ENCODE measurements around the gene EEFSEC.
A peak's percentile ranks its signal among the peaks of the same experiment; 100 is the strongest.

EEFSEC gene

GRCh38 chr3:128123156-128123537, 30.1 kb upstream of the EEFSEC start:
- TF ChIP-seq CTCF (IDR thresholded peaks at IDR 0.05) (no peak), ZFX (IDR thresholded peaks at IDR 0.05; ENCODE audit: borderline replicate concordance) (no peak)

GRCh38 chr3:128123538-128124368, 29.5 kb upstream of the EEFSEC start, which contains the start of gene RUVBL1:
Gene RUVBL1, minus strand, starts transcription at chr3:128123812. Its CDS starts 88 bp downstream, at chr3:128123724.
- TF ChIP-seq ZFX (IDR thresholded peaks at IDR 0.05; ENCODE audit: borderline replicate concordance), result no peak
- no peak for TF ChIP-seq CTCF (IDR thresholded peaks at IDR 0.05)
- peak within 1 kb of the TSS; percentile 80 for H3K27ac ChIP-seq

More at GRCh38 chr3:128123156-128123537, 30.1 kb upstream of the EEFSEC start:
- H3K27ac ChIP-seq, result peak overlapping the region; percentile 80

GRCh38 chr3:128127236-128127635, 26.0 kb upstream of the EEFSEC start:
- no peak overlapping the region for H3K27ac ChIP-seq
- TF ChIP-seq CTCF (IDR thresholded peaks at IDR 0.05) (no peak), ZFX (IDR thresholded peaks at IDR 0.05; ENCODE audit: borderline replicate concordance) (no peak)

GRCh38 chr3:128128251-128128650, 25.0 kb upstream of the EEFSEC start:
- TF ChIP-seq CTCF (IDR thresholded peaks at IDR 0.05) (no peak), ZFX (IDR thresholded peaks at IDR 0.05; ENCODE audit: borderline replicate concordance) (no peak)
- H3K27ac ChIP-seq, result no peak overlapping the region

GRCh38 chr3:128131897-128132646, 21.2 kb upstream of the EEFSEC start:
- no peak for TF ChIP-seq CTCF (IDR thresholded peaks at IDR 0.05)
- no peak for TF ChIP-seq ZFX (IDR thresholded peaks at IDR 0.05; ENCODE audit: borderline replicate concordance)
- no peak overlapping the region for H3K27ac ChIP-seq

- no peak overlapping the region for H3K27ac ChIP-seq
- TF ChIP-seq ZFX (IDR thresholded peaks at IDR 0.05; ENCODE audit: borderline replicate concordance), result no peak
- TF ChIP-seq CTCF (IDR thresholded peaks at IDR 0.05), result peak; percentile 70
Measured at GRCh38 chr3:128133273-128133883, 19.9 kb upstream of the EEFSEC start.
